HEK293T (cell line): Measurements from ENCODE around the gene ADCY2.

Experiments
- CTCF ChIA-PET: fragments of 350-600 bp; formaldehyde crosslinking; extraction: SDS; loops from one replicate; lab custom pipeline; 2021; ENCODE audit warnings: antibody characterized with exemption, inconsistent platforms; lab: Yijun Ruan, JAX
- POLR2A ChIA-PET: fragments of 350-600 bp; formaldehyde crosslinking; extraction: SDS; loops from one replicate; lab custom pipeline; 2020; ENCODE audit warnings: antibody characterized with exemption, inconsistent platforms; lab: Yijun Ruan, JAX
- DNase-seq: peaks from one replicate; pipeline ENCODE4 v3.0.0; 2012; ENCODE audit warnings: mixed read lengths; ENCODE audit errors: extremely low spot score
- ARNT ChIP-seq: fragments of 450-650 bp; IDR thresholded peaks from 2 replicates; pipeline ENCODE4 v1.6.1; 2017; ENCODE audit warnings: mild to moderate bottlenecking
- BHLHE40 ChIP-seq: fragments of 450-650 bp; IDR thresholded peaks from 2 replicates; pipeline ENCODE4 v1.6.1; 2016; ENCODE audit warnings: mild to moderate bottlenecking, moderate library complexity, borderline replicate concordance
- CTBP1 ChIP-seq: fragments of 450-650 bp; IDR thresholded peaks from 2 replicates; pipeline ENCODE4 v1.6.1; 2016; ENCODE audit warnings: borderline replicate concordance
- ELF4 ChIP-seq: fragments of 450-650 bp; IDR thresholded peaks from 2 replicates; pipeline ENCODE4 v1.6.1; 2017; ENCODE audit warnings: antibody characterized with exemption
- FOXA1 ChIP-seq: fragments of 450-650 bp; IDR thresholded peaks from 2 replicates; pipeline ENCODE4 v1.6.1; 2016; ENCODE audit warnings: mild to moderate bottlenecking
- FOXK2 ChIP-seq: fragments of 450-650 bp; IDR thresholded peaks from 2 replicates; pipeline ENCODE4 v1.6.1; 2016; ENCODE audit warnings: mild to moderate bottlenecking
- FOXM1 ChIP-seq: fragments of 450-650 bp; IDR thresholded peaks from 2 replicates; pipeline ENCODE4 v1.6.1; 2017; ENCODE audit warnings: mild to moderate bottlenecking, borderline replicate concordance
- HDGF ChIP-seq: fragments of 450-650 bp; IDR thresholded peaks from 2 replicates; pipeline ENCODE4 v1.6.1; 2017; ENCODE audit warnings: antibody characterized with exemption, borderline replicate concordance
- L3MBTL2 ChIP-seq: fragments of 450-650 bp; conservative IDR thresholded peaks from 2 replicates; pipeline ENCODE4 v1.6.1; 2016; ENCODE audit warnings: mild to moderate bottlenecking
- LEF1 ChIP-seq: fragments of 450-650 bp; IDR thresholded peaks from 2 replicates; pipeline ENCODE4 v1.6.1; 2017; ENCODE audit warnings: mild to moderate bottlenecking, borderline replicate concordance
- NFRKB ChIP-seq: fragments of 450-650 bp; IDR thresholded peaks from 2 replicates; pipeline ENCODE4 v1.6.1; 2016; ENCODE audit warnings: mild to moderate bottlenecking, moderate library complexity
- PKNOX1 ChIP-seq: fragments of 450-650 bp; IDR thresholded peaks from 2 replicates; pipeline ENCODE4 v1.6.1; 2016
- SP1 ChIP-seq: fragments of 450-650 bp; IDR thresholded peaks from 2 replicates; pipeline ENCODE4 v1.6.1; 2017
- SUZ12 ChIP-seq: fragments of 450-650 bp; IDR thresholded peaks from 2 replicates; pipeline ENCODE4 v1.6.1; 2016; ENCODE audit warnings: mild to moderate bottlenecking
- TARDBP ChIP-seq: fragments of 450-650 bp; IDR thresholded peaks from 2 replicates; pipeline ENCODE4 v1.6.1; 2016
- ZNF384 ChIP-seq: fragments of 450-650 bp; IDR thresholded peaks from 2 replicates; pipeline ENCODE4 v1.6.1; 2016

ADCY2 gene

DNA sequence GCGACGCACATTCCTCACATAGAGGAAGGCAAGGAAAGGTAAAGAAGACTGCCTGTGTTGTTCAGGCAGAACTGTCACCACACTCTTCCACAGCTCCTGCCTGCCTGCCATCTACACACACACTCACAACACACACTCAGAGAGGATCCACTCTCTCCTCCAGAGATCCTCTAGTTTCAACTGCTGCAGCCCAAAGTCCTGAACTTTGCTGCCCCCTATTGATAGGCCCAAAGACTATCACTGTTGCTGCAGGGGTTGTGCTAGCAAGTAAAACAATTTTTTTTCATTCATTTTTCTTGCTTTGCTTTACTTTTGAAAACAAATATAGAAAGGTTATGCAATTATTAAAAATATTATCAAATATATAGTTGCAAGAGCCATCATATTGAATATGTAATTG is 460.9 kb downstream of the ADCY2 start:
- POLR2A ChIA-PET: interaction anchor here (3.0 kb wide), 1 partner anchor 12 kb away, joined by 8 read pairs; the partner anchor contains the start of genes FASTKD3 and MTRR
- peak; percentile 56 for DNase-seq
- TF ChIP-seq NFRKB (no peak), TARDBP (no peak), ARNT (no peak), ZNF384 (no peak), FOXM1 (no peak), ELF4 (no peak), HDGF (no peak), LEF1 (no peak), PKNOX1 (no peak)
- CTCF ChIA-PET: interaction anchor here (0.8 to 2.1 kb wide), 5 partner anchors 10 to 101 kb away, joined by 3 to 10 read pairs (median 6); no protein-coding TSS in a partner anchor

DNA sequence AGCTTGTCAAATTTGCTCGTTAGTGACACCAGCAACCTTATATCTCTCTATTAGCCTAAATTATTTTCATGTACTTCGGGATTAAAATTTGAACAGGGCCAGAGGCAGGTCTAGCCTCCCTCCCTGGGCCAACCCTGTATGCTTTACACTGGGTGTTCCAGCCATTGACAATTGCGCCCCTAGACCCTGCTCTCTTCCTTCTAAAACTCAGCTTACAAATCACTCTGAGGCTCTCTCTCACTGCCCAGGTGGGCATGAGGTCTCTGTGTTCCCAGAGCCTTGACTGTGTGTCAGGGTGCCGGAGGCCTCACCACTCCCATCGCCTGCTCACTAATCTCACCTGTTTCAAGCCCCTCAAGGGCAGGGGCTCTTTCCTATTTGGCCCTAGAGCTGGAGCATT is 461.4 kb downstream of the ADCY2 start:
- POLR2A ChIA-PET: interaction anchor here (3.0 kb wide), 1 partner anchor 12 kb away, joined by 8 read pairs; the partner anchor contains the start of genes FASTKD3 and MTRR
- no peak for DNase-seq
- CTCF ChIA-PET: interaction anchor here (1.0 to 1.7 kb wide), 2 partner anchors 11 to 41 kb away, joined by 3 to 5 read pairs; partner anchors contain the start of genes FASTKD3 and MTRR
- TF ChIP-seq CTBP1: no peak
- no peak for TF ChIP-seq ZNF384
- no peak for TF ChIP-seq TARDBP

DNA sequence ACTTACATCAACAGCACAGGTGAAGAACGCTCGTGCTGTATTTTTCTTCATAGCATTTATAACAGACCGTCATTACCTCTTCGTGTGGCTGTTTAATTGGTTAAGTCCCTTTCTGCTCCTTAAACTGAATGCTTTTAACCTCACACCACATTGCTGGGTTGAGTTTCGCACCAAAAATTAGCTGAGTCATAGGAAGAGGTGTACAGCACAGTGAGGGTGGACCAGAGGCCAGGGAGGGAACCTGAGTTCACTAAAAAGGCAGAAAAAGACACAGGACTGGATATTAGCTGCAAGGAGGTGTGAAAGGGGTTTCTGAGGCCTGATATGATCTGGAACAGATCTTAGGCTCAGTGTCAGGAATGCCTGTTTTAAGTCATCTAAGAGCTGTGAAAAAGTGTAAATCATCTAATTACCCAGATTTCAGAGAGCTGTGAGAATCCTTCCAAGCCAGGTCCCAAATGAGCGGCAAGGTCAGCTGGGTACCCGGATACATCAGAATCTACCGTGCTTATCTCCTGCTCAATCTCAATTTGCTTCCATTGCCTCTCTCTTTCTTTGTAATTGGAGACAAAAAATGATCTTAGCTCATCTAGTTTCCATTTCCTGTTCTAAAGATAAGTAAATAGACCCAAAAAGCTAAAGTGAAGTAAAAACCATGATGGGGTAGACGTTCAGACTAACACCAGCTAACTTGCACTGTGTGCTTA is 462.1 kb downstream of the ADCY2 start:
- TF ChIP-seq BHLHE40 (no peak), ARNT (no peak), FOXK2 (no peak), HDGF (no peak), SP1 (no peak), FOXM1 (no peak), PKNOX1 (no peak), FOXA1 (no peak), NFRKB (no peak)
- no peak for DNase-seq
- ChIA-PET CTCF (interaction anchor here (0.6 to 1.7 kb wide), 2 partner anchors 10 to 1044 kb away, joined by 3 to 5 read pairs; partner anchors contain the start of genes FASTKD3 and MTRR), POLR2A (interaction anchor here (2.8 to 3.0 kb wide), 2 partner anchors 11 to 12 kb away, joined by 8 to 18 read pairs; partner anchors contain the start of genes FASTKD3 and MTRR)

- POLR2A ChIA-PET: interaction anchor here (0.7 kb wide), 1 partner anchor 400 kb away, joined by 3 read pairs; no protein-coding TSS in a partner anchor
- CTCF ChIA-PET: no interaction called here
- DNase-seq: no peak
- no peak for TF ChIP-seq SP1
These were observed 470.3 kb downstream of the ADCY2 start for GRCh38 chr5:7866196-7866595.

GRCh38 chr5:7867260-7867659 is 471.3 kb downstream of the ADCY2 start:
- TF ChIP-seq L3MBTL2 (no peak), ZNF384 (no peak), BHLHE40 (no peak), SUZ12 (no peak), PKNOX1 (no peak), ELF4 (no peak), FOXM1 (no peak), FOXA1 (no peak), FOXK2 (no peak), HDGF (no peak), ARNT (no peak), CTBP1 (no peak), TARDBP (no peak), NFRKB (no peak), LEF1 (no peak), SP1 (no peak)
- ChIA-PET POLR2A (no interaction called here), CTCF (no interaction called here)
- no peak for DNase-seq

GRCh38 chr5:7868427-7868772 is 472.5 kb downstream of the ADCY2 start:
- CTCF ChIA-PET: interaction anchor here (0.6 to 1.3 kb wide), 3 partner anchors 10 to 18 kb away, joined by 3 to 5 read pairs (median 3); no protein-coding TSS in a partner anchor
- POLR2A ChIA-PET: interaction anchor here (0.7 to 2.4 kb wide), 11 partner anchors 9 to 37 kb away, joined by 3 to 18 read pairs (median 4); partner anchors contain the start of gene CFAP90
- TF ChIP-seq TARDBP (no peak), HDGF (no peak)
- no peak for DNase-seq
